IMR-90 (cell line): ENCODE results near the gene GNAZ. TPM values are rescaled to one million over a fixed set of nuclear protein-coding genes. Genes with fewer than 3 reads are reported as not detected.

ENCODE experiments used
- ATAC-seq: fragments of 200-7000 bp; cut with Tn5 transposase; 2 replicates; pipeline ENCODE4 v1.9.1; 2020; ENCODE audit warnings: low read depth, mild to moderate bottlenecking, moderate library complexity
- BruUV-seq: library from RNA; stranded (reverse); fragments of 400-500 nt; replicated peaks from 2 replicates; lab custom pipeline; 2021; lab: Mats Ljungman, UMichigan
- CTCF ChIA-PET: fragments of 300-600 bp; formaldehyde crosslinking; extraction: SDS; loops from one replicate; lab custom pipeline; 2021; ENCODE audit warnings: antibody characterized with exemption; lab: Yijun Ruan, JAX
- POLR2A ChIA-PET: fragments of 300-600 bp; sonication (Branson Sonifier 250); formaldehyde crosslinking; loops from one replicate; lab custom pipeline; 2022; ENCODE audit warnings: antibody characterized with exemption; ENCODE audit not compliant: unreplicated experiment; lab: Charles Lee
- DNase-seq: peaks from one replicate; pipeline ENCODE4 v3.0.0; 2013
- H2AFZ ChIP-seq: replicated peaks from 2 replicates; pipeline ENCODE3; 2013; ENCODE audit warnings: low read length, mild to moderate bottlenecking; ENCODE audit not compliant: poor library complexity
- H2AK5ac ChIP-seq: 2 replicates; pipeline ENCODE4 v1.6.1; 2013; ENCODE audit warnings: low read depth, low read length, inconsistent platforms
- H2AK9ac ChIP-seq: replicated peaks from 2 replicates; pipeline ENCODE3; 2013; ENCODE audit warnings: mild to moderate bottlenecking, low read depth, low read length, moderate library complexity; ENCODE audit not compliant: poor library complexity
- H2BK120ac ChIP-seq: 2 replicates; pipeline ENCODE4 v1.6.1; 2013; ENCODE audit warnings: low read depth, low read length, inconsistent platforms
- H2BK15ac ChIP-seq: 3 replicates; pipeline ENCODE4 v1.6.1; 2013; ENCODE audit warnings: low read depth, low read length, inconsistent platforms
- H2BK20ac ChIP-seq: 2 replicates; pipeline ENCODE4 v1.6.1; 2013; ENCODE audit warnings: low read depth, mild to moderate bottlenecking, inconsistent platforms, low read length, moderate library complexity
- H2BK5ac ChIP-seq: 2 replicates; pipeline ENCODE4 v1.6.1; 2013; ENCODE audit warnings: mild to moderate bottlenecking, low read depth, low read length, inconsistent platforms; ENCODE audit not compliant: poor library complexity, severe bottlenecking
- H3K14ac ChIP-seq: replicated peaks from 2 replicates; pipeline ENCODE4 v1.6.1; 2013; ENCODE audit warnings: low read depth, low read length, inconsistent platforms
- H3K18ac ChIP-seq: 2 replicates; pipeline ENCODE4 v1.6.1; 2013; ENCODE audit warnings: low read depth, low read length, control low read depth
- H3K23ac ChIP-seq: 2 replicates; pipeline ENCODE4 v1.6.1; 2013; ENCODE audit warnings: low read depth, low read length, inconsistent platforms
- H3K27ac ChIP-seq: 2 replicates; pipeline ENCODE4 v1.5.1; 2013; ENCODE audit warnings: mild to moderate bottlenecking, control low read depth, low read length; ENCODE audit not compliant: insufficient read depth
- H3K27me3 ChIP-seq: 2 replicates; pipeline ENCODE4 v1.6.1; 2013; ENCODE audit warnings: low read length; ENCODE audit not compliant: control insufficient read depth, insufficient read depth
- H3K36me3 ChIP-seq: 2 replicates; pipeline ENCODE4 v1.6.1; 2013; ENCODE audit warnings: low read length, mixed read lengths; ENCODE audit not compliant: control insufficient read depth, insufficient read depth
- H3K4ac ChIP-seq: 2 replicates; pipeline ENCODE4 v1.6.1; 2013; ENCODE audit warnings: low read depth, low read length, inconsistent platforms
- H3K4me1 ChIP-seq: 2 replicates; pipeline ENCODE4 v1.6.1; 2013; ENCODE audit warnings: low read length, mixed read lengths; ENCODE audit not compliant: control insufficient read depth, insufficient read depth
- H3K4me2 ChIP-seq: 2 replicates; pipeline ENCODE4 v1.6.1; 2013; ENCODE audit warnings: low read depth, mild to moderate bottlenecking, control low read depth, low read length, moderate library complexity
- H3K4me3 ChIP-seq: 2 replicates; pipeline ENCODE4 v1.5.1; 2013; ENCODE audit warnings: low read depth, mild to moderate bottlenecking, control low read depth, low read length, moderate library complexity; ENCODE audit not compliant: insufficient read depth
- H3K56ac ChIP-seq: 2 replicates; pipeline ENCODE4 v1.6.1; 2013; ENCODE audit warnings: low read length, inconsistent platforms; ENCODE audit not compliant: insufficient read depth; ENCODE audit errors: extremely low read depth
- H3K79me1 ChIP-seq, 2 experiments: 2 replicates each; pipeline ENCODE4 v1.6.1; 2013; ENCODE audit warnings: low read length in 2 of 2, inconsistent platforms in 1 of 2, low read depth in 1 of 2
- H3K9ac ChIP-seq: 2 replicates; pipeline ENCODE4 v1.6.1; 2013; ENCODE audit warnings: low read depth, low read length, control low read depth
- H3K9me1 ChIP-seq: 2 replicates; pipeline ENCODE4 v1.6.1; 2013; ENCODE audit warnings: low read length, inconsistent platforms; ENCODE audit not compliant: insufficient read depth
- H3K9me3 ChIP-seq: 2 replicates; pipeline ENCODE4 v1.6.1; 2013; ENCODE audit warnings: low read length; ENCODE audit not compliant: control insufficient read depth, insufficient read depth
- H4K20me1 ChIP-seq: 2 replicates; pipeline ENCODE4 v1.6.1; 2013; ENCODE audit warnings: low read length, inconsistent platforms; ENCODE audit not compliant: insufficient read depth
- H4K5ac ChIP-seq: 2 replicates; pipeline ENCODE4 v1.6.1; 2013; ENCODE audit warnings: mild to moderate bottlenecking, low read depth, low read length, control low read depth
- H4K8ac ChIP-seq, 2 experiments: 2 replicates each; pipeline ENCODE4 v1.6.1; 2013; ENCODE audit warnings: low read depth in 2 of 2, low read length in 2 of 2, control low read depth in 1 of 2, inconsistent platforms in 1 of 2
- H4K91ac ChIP-seq: 2 replicates; pipeline ENCODE4 v1.6.1; 2013; ENCODE audit warnings: low read depth, low read length, inconsistent platforms; ENCODE audit not compliant: insufficient read depth
- CHD1 ChIP-seq: IDR thresholded peaks from 2 replicates; pipeline ENCODE4 v1.6.1; 2012; ENCODE audit warnings: low read depth, low read length, improper control_type of control experiment
- FOS ChIP-seq: fragments of 150-350 bp; IDR thresholded peaks from 2 replicates; pipeline ENCODE4 v1.6.1; 2016; ENCODE audit warnings: low read depth, low read length
- MAFK ChIP-seq: IDR thresholded peaks from 2 replicates; pipeline ENCODE4 v1.6.1; 2012; ENCODE audit warnings: low read depth, low read length, improper control_type of control experiment
- MAZ ChIP-seq: IDR thresholded peaks from 2 replicates; pipeline ENCODE4 v1.6.1; 2012; ENCODE audit warnings: low read depth, mild to moderate bottlenecking, low read length, improper control_type of control experiment, moderate library complexity, borderline replicate concordance
- NFE2L2 ChIP-seq: fragments of 150-350 bp; IDR thresholded peaks from 2 replicates; pipeline ENCODE4 v1.6.1; 2016; ENCODE audit warnings: low read depth, mild to moderate bottlenecking, low read length
- POLR2A ChIP-seq: IDR thresholded peaks from 2 replicates; pipeline ENCODE4 v1.6.1; 2012; ENCODE audit warnings: mild to moderate bottlenecking, low read depth, low read length
- RAD21 ChIP-seq: IDR thresholded peaks from 2 replicates; pipeline ENCODE4 v1.6.1; 2012; ENCODE audit warnings: low read length, improper control_type of control experiment
- SMC3 ChIP-seq: fragments of 150-350 bp; IDR thresholded peaks from 2 replicates; pipeline ENCODE4 v1.6.1; 2016; ENCODE audit warnings: low read depth, mild to moderate bottlenecking, antibody characterized with exemption, low read length, moderate library complexity
- WGBS, 2 experiments: methylation state at CpG; one replicate each; pipeline versions ENCODE4 v1.1.5 to v1.1.7; 2013; ENCODE audit warnings: missing lambda C conversion rate in 2 of 2; ENCODE audit not compliant: insufficient read length in 1 of 2; ENCODE audit errors: extremely low coverage in 2 of 2; 5-methylcytosine and 5-hydroxymethylcytosine counted together
- dilution Hi-C: fragments of 300-500 bp; cut with HindIII; formaldehyde crosslinking; loops from one replicate; pipeline ENCODE4 v1.14.3; 2018; ENCODE audit warnings: low sequenced_read_pairs; ENCODE audit not compliant: unreplicated experiment
- in situ Hi-C: fragments of 300-500 bp; cut with MboI; formaldehyde crosslinking; loops from 3 replicates; pipeline ENCODE4 v1.14.3; 2019; ENCODE audit warnings: low sequenced_read_pairs, inconsistent platforms, mixed read lengths
- intact Hi-C: fragments of 100-400 bp; cut with micrococcal nuclease; formaldehyde crosslinking; loops from 2 replicates; pipeline ENCODE4 v1.10.0; 2022
- polyA plus RNA-seq, 3 experiments: library from polyadenylated mRNA; depleted of rRNA; stranded (reverse); fragments of >200 nt; gene quantifications; 2 replicates each; pipeline ENCODE4 v1.2.3, GENCODE V29; 2012; ENCODE audit warnings: low replicate concordance in 1 of 3
- total RNA-seq: library from RNA; depleted of rRNA; stranded (reverse); fragments of >200 nt; gene quantifications from 2 replicates; pipeline ENCODE4 v1.2.3, GENCODE V29; 2012
- TF ChIP-seq, protein P1 (sequence below): conservative IDR thresholded peaks from 2 replicates; pipeline ENCODE4 v1.5.1; 2012; ENCODE audit warnings: mild to moderate bottlenecking, low read depth, low read length, improper control_type of control experiment
- TF ChIP-seq, protein P2 (sequence below): fragments of 150-350 bp; IDR thresholded peaks from 2 replicates; pipeline ENCODE4 v1.6.1; 2017; ENCODE audit warnings: mild to moderate bottlenecking, antibody characterized with exemption, low read length, low read depth

GNAZ gene
- total and polyA plus RNA-seq, 2 of the 4 experiments (the other 2 are of a cell fraction) = 1.5 to 2.5 TPM

DNA sequence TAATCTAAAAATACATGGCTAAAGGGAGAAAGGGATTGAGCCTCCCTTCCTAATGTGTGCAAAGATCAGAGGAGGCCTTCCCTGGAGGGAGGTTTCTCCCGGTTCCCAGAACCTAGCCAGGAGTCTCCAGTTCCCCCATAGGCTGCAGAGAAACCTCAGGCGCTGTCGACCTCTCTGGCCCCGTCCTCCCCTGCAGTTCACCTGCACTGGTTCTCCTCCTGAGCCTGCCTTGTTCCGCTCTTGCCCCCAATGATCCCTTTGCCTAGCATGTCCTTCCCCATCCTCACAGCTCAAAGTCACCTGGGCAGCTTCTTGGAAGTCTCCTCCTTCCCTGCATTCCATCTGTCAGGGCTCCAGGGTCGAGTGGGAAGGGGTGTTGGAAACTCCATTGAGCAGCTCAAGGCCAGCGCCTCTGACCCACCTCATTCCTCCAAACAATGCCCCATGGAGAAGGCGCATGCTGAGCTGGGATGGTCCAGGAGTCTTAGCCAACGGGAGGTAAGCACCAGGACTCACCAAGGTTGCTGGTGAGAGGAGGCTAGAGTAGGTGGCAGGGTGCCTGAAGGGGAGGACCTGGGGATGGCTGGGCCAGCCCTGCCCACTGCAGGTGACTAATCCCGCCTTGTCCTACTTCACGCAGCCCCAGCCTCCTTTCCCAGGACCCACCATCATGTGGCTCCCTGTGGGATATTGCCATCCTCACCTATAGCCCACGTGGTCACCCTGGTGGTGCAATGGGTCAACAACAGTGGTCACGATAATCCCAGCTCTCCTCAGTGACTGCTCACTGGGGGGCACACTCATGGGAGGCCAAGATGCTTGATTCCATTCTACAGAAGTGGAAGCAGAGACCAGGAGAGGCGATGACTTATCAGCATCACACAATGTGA, 56.1 kb downstream of the GNAZ start (continued):
- no peak for TF ChIP-seq MAZ
- no peak for TF ChIP-seq CHD1

DNA sequence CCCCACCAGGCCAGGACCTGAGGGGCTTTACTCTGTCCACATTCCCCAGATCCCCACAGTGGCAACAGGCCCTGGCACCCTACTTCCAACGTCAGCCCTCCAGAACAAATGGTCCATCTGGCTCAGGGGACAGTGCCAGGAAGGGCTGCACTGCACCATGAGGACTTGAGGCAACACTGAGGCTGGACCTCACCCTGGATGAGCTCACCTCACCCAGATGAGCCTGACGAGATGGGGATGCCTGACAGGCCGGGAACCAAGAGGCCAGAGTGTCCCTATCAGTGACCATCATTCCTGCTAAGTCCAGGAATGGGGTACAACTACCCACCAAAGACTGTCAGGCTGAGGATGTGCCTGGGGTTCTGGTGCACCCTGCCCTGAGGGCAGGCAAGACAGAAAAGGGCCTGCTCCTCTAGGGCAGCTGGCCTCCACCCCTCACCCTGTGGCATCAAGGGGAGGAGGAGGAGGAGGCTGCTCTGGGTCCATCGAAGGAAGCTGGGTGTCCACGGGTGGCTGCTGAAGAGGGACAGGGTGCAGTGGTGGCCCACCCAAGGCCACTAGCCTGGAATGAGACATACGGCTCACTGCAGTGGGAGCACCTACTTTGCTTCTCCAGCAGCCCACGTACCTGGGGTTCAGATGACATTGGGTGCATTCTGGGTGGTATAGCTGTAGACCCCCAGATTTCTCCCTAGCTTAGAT, 56.9 kb downstream of the GNAZ start:
- H3K23ac ChIP-seq = no peak overlapping the region
- no peak overlapping the region for H3K4ac ChIP-seq
- no peak overlapping the region for H3K4me2 ChIP-seq
- H3K9me1 ChIP-seq = no peaks in the 10 kb centered on the region
- H3K9ac ChIP-seq = no peak overlapping the region
- peaks cover 19% of the 10 kb centered on the region for H3K27me3 ChIP-seq
- POLR2A ChIA-PET = no interaction called here
- CTCF ChIA-PET = interaction anchor here (3.3 kb wide), 1 partner anchor 168 kb away, joined by 40 read pairs; no protein-coding TSS in a partner anchor
- H2AK5ac ChIP-seq = no peak overlapping the region
- H2BK5ac ChIP-seq = no peak overlapping the region
- no peak overlapping the region for H4K8ac ChIP-seq
- no peak overlapping the region for H2AFZ ChIP-seq
- no peak overlapping the region for H3K27ac ChIP-seq
- no peak overlapping the region for H2BK120ac ChIP-seq
- DNase-seq (no peak), ATAC-seq (no peak)
- dilution Hi-C loops (no loop called here), in situ Hi-C loops (loop anchor here (5.0 to 10.0 kb wide), 2 partner anchors 175 to 272 kb away; no protein-coding TSS in a partner anchor), intact Hi-C loops (loop anchor here (5.0 kb wide), 1 partner anchor 280 kb away; no protein-coding TSS in a partner anchor)
- no peak overlapping the region for H2BK15ac ChIP-seq
- no peaks in the 10 kb centered on the region for H3K79me1 ChIP-seq
- H4K91ac ChIP-seq = no peak overlapping the region
- H3K9me3 ChIP-seq = no peaks in the 10 kb centered on the region
- H4K20me1 ChIP-seq = no peaks in the 10 kb centered on the region
- H3K4me1 ChIP-seq = peaks cover 3% of the 10 kb centered on the region; the same call in 1 of the 2 replicates
- H2AK9ac ChIP-seq = no peak overlapping the region
- no peak for TF ChIP-seq MAFK
- TF ChIP-seq FOS = no peak
- no peak for TF ChIP-seq NFE2L2
- TF ChIP-seq RAD21 = no peak
- TF ChIP-seq, protein P1, sequence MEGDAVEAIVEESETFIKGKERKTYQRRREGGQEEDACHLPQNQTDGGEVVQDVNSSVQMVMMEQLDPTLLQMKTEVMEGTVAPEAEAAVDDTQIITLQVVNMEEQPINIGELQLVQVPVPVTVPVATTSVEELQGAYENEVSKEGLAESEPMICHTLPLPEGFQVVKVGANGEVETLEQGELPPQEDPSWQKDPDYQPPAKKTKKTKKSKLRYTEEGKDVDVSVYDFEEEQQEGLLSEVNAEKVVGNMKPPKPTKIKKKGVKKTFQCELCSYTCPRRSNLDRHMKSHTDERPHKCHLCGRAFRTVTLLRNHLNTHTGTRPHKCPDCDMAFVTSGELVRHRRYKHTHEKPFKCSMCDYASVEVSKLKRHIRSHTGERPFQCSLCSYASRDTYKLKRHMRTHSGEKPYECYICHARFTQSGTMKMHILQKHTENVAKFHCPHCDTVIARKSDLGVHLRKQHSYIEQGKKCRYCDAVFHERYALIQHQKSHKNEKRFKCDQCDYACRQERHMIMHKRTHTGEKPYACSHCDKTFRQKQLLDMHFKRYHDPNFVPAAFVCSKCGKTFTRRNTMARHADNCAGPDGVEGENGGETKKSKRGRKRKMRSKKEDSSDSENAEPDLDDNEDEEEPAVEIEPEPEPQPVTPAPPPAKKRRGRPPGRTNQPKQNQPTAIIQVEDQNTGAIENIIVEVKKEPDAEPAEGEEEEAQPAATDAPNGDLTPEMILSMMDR = no peak
- TF ChIP-seq, protein P2, sequence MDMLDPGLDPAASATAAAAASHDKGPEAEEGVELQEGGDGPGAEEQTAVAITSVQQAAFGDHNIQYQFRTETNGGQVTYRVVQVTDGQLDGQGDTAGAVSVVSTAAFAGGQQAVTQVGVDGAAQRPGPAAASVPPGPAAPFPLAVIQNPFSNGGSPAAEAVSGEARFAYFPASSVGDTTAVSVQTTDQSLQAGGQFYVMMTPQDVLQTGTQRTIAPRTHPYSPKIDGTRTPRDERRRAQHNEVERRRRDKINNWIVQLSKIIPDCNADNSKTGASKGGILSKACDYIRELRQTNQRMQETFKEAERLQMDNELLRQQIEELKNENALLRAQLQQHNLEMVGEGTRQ = no peak
- TF ChIP-seq SMC3 = no peak
- TF ChIP-seq POLR2A = no peak
- TF ChIP-seq MAZ = no peak
- no peaks in the 10 kb centered on the region for H3K36me3 ChIP-seq
- no CpG with 5 or more reads among the region's 7 CpGs for WGBS, 2 experiments
- BruUV-seq = no TSS peak
- H3K14ac ChIP-seq = no peak overlapping the region
- no peak overlapping the region for H3K56ac ChIP-seq
- H4K5ac ChIP-seq = no peak overlapping the region
- no peak overlapping the region for H3K18ac ChIP-seq
- no peak overlapping the region for H3K4me3 ChIP-seq
- no peak overlapping the region for H2BK20ac ChIP-seq
